ENCODE measurements around the gene LOXHD1.

DNA sequence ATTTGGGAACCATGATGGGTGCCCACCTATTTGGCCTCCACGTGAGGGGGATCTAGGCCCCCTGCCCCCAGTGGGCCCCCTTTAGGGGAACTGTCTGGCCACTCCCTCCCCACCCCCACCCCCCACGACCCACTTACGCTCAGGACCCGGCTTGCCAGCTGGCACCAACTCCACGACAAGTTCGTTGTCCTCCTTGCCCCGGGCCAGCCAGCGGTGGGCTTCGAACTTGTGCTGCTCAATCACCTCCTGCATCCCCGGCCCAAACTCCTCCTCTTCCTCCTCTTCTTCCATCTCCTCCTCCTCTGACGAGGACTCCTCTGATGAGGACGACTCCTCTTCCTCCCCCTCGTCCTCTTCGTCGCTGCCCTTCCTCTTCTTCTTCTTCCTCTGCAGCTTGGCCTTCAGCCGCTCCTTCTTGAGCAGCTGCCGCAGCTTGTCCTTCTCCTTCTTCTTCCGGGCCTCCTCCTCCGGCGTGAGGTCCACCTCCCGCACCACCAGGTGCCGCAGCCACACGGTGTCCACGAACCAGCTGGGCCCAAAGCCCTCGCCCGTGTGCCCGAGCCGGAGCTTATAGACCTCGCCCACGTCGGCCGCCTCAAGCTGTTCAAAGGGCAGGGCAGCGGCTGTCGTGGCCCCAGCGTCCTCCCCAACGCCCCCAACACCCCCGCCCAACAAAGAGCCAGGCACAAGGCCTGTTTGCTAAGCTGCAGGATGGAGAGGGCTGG lies 96.9 kb downstream of the LOXHD1 start:
- TF ChIP-seq, protein P1, sequence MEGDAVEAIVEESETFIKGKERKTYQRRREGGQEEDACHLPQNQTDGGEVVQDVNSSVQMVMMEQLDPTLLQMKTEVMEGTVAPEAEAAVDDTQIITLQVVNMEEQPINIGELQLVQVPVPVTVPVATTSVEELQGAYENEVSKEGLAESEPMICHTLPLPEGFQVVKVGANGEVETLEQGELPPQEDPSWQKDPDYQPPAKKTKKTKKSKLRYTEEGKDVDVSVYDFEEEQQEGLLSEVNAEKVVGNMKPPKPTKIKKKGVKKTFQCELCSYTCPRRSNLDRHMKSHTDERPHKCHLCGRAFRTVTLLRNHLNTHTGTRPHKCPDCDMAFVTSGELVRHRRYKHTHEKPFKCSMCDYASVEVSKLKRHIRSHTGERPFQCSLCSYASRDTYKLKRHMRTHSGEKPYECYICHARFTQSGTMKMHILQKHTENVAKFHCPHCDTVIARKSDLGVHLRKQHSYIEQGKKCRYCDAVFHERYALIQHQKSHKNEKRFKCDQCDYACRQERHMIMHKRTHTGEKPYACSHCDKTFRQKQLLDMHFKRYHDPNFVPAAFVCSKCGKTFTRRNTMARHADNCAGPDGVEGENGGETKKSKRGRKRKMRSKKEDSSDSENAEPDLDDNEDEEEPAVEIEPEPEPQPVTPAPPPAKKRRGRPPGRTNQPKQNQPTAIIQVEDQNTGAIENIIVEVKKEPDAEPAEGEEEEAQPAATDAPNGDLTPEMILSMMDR (IDR thresholded peaks at IDR 0.05 in 2 of 3, conservative IDR thresholded peaks at IDR 0.05 in 1 of 3; ENCODE audit: control insufficient read depth in 2 of 3, extremely low read depth in 1 of 3, insufficient read depth in 1 of 3, low read depth in 3 of 3, low read length in 3 of 3), result no peak
- TF ChIP-seq, protein P2, sequence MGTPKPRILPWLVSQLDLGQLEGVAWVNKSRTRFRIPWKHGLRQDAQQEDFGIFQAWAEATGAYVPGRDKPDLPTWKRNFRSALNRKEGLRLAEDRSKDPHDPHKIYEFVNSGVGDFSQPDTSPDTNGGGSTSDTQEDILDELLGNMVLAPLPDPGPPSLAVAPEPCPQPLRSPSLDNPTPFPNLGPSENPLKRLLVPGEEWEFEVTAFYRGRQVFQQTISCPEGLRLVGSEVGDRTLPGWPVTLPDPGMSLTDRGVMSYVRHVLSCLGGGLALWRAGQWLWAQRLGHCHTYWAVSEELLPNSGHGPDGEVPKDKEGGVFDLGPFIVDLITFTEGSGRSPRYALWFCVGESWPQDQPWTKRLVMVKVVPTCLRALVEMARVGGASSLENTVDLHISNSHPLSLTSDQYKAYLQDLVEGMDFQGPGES (IDR thresholded peaks at IDR 0.05), result no peak
- TF ChIP-seq RUNX3 (IDR thresholded peaks at IDR 0.05; ENCODE audit: low read length), result no peak
- TF ChIP-seq EP300 (IDR thresholded peaks at IDR 0.05; ENCODE audit: borderline replicate concordance in 1 of 2, control insufficient read depth in 1 of 2, low read depth in 2 of 2, low read length in 2 of 2), result no peak
- TF ChIP-seq, protein P3, sequence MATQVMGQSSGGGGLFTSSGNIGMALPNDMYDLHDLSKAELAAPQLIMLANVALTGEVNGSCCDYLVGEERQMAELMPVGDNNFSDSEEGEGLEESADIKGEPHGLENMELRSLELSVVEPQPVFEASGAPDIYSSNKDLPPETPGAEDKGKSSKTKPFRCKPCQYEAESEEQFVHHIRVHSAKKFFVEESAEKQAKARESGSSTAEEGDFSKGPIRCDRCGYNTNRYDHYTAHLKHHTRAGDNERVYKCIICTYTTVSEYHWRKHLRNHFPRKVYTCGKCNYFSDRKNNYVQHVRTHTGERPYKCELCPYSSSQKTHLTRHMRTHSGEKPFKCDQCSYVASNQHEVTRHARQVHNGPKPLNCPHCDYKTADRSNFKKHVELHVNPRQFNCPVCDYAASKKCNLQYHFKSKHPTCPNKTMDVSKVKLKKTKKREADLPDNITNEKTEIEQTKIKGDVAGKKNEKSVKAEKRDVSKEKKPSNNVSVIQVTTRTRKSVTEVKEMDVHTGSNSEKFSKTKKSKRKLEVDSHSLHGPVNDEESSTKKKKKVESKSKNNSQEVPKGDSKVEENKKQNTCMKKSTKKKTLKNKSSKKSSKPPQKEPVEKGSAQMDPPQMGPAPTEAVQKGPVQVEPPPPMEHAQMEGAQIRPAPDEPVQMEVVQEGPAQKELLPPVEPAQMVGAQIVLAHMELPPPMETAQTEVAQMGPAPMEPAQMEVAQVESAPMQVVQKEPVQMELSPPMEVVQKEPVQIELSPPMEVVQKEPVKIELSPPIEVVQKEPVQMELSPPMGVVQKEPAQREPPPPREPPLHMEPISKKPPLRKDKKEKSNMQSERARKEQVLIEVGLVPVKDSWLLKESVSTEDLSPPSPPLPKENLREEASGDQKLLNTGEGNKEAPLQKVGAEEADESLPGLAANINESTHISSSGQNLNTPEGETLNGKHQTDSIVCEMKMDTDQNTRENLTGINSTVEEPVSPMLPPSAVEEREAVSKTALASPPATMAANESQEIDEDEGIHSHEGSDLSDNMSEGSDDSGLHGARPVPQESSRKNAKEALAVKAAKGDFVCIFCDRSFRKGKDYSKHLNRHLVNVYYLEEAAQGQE (IDR thresholded peaks at IDR 0.05; ENCODE audit: low read depth, low read length), result no peak
- TF ChIP-seq, protein P4, sequence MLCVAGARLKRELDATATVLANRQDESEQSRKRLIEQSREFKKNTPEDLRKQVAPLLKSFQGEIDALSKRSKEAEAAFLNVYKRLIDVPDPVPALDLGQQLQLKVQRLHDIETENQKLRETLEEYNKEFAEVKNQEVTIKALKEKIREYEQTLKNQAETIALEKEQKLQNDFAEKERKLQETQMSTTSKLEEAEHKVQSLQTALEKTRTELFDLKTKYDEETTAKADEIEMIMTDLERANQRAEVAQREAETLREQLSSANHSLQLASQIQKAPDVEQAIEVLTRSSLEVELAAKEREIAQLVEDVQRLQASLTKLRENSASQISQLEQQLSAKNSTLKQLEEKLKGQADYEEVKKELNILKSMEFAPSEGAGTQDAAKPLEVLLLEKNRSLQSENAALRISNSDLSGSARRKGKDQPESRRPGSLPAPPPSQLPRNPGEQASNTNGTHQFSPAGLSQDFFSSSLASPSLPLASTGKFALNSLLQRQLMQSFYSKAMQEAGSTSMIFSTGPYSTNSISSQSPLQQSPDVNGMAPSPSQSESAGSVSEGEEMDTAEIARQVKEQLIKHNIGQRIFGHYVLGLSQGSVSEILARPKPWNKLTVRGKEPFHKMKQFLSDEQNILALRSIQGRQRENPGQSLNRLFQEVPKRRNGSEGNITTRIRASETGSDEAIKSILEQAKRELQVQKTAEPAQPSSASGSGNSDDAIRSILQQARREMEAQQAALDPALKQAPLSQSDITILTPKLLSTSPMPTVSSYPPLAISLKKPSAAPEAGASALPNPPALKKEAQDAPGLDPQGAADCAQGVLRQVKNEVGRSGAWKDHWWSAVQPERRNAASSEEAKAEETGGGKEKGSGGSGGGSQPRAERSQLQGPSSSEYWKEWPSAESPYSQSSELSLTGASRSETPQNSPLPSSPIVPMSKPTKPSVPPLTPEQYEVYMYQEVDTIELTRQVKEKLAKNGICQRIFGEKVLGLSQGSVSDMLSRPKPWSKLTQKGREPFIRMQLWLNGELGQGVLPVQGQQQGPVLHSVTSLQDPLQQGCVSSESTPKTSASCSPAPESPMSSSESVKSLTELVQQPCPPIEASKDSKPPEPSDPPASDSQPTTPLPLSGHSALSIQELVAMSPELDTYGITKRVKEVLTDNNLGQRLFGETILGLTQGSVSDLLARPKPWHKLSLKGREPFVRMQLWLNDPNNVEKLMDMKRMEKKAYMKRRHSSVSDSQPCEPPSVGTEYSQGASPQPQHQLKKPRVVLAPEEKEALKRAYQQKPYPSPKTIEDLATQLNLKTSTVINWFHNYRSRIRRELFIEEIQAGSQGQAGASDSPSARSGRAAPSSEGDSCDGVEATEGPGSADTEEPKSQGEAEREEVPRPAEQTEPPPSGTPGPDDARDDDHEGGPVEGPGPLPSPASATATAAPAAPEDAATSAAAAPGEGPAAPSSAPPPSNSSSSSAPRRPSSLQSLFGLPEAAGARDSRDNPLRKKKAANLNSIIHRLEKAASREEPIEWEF (IDR thresholded peaks at IDR 0.05; ENCODE audit: insufficient replicate concordance, low read depth, low read length), result no peak

Data from GM12878 (cell line).